Tibial nerve (tissue), 4 donors: ENCODE measurements around the gene PAPOLG.

Source experiments
- EP300 ChIP-seq, 2 donors: sonication (generic); formaldehyde crosslinking; IDR thresholded peaks; one replicate each; pipeline ENCODE4 v1.6.1; 2017; ENCODE audit warnings: antibody characterized with exemption in 2 of 2, mild to moderate bottlenecking in 1 of 2
- POLR2A ChIP-seq, 2 donors: fragments of 450-650 bp; IDR thresholded peaks; one replicate each; pipeline ENCODE4 v1.6.1; 2017; ENCODE audit warnings: antibody characterized with exemption in 2 of 2, mild to moderate bottlenecking in 2 of 2, moderate library complexity in 2 of 2
- TF ChIP-seq, protein P1 (sequence below), 5 experiments: fragments of 200-600 bp in 3 of 5; fragments of 450-650 bp in 2 of 5; sonication (generic) in 3 of 5; IDR thresholded peaks; one replicate each; pipeline ENCODE4 v1.5.1; 2016 to 2019; ENCODE audit warnings: antibody characterized with exemption in 5 of 5, mild to moderate bottlenecking in 3 of 5, moderate library complexity in 2 of 5

DNA sequence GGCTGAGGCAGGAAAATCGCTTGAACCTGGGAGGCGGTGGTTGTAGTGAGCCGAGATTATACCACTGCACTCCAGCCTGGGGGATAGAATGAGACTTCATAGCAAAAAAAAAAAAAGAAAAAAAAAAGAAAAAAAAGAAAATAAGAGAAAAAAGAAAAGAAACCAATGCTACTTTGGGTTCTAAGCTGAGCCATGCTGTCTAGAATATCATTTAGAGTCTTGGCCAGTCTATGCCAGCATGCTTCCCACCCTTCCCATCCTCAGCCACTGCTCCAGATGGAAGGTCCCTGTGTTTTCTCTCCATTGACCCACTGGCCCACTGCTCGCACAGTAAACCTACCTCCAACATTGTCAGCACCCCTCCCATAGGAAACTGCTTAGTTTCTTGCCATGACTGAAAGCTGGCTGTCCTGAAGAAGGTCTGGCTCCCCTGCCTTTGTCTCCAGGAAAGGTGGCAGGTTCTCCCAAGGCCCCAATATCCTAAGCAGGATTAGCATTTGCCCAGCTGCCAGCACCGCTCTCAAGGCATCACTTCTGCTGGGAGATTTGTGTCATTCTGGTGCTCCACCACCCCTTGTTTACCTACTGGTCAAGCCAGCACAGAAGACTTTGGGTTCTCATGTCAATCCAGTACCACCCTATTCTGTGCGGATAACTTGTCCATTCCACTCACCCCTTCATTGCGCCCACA, 47.3 kb upstream of the PAPOLG start:
- TF ChIP-seq, protein P1, sequence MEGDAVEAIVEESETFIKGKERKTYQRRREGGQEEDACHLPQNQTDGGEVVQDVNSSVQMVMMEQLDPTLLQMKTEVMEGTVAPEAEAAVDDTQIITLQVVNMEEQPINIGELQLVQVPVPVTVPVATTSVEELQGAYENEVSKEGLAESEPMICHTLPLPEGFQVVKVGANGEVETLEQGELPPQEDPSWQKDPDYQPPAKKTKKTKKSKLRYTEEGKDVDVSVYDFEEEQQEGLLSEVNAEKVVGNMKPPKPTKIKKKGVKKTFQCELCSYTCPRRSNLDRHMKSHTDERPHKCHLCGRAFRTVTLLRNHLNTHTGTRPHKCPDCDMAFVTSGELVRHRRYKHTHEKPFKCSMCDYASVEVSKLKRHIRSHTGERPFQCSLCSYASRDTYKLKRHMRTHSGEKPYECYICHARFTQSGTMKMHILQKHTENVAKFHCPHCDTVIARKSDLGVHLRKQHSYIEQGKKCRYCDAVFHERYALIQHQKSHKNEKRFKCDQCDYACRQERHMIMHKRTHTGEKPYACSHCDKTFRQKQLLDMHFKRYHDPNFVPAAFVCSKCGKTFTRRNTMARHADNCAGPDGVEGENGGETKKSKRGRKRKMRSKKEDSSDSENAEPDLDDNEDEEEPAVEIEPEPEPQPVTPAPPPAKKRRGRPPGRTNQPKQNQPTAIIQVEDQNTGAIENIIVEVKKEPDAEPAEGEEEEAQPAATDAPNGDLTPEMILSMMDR (IDR thresholded peaks at IDR 0.05): no peak
- no peak for TF ChIP-seq POLR2A (IDR thresholded peaks at IDR 0.05)
- TF ChIP-seq EP300 (IDR thresholded peaks at IDR 0.05): no peak
